Epithelial cell of proximal tubule (primary cell): ENCODE results near the gene SH3TC2. TPM values are rescaled to one million over a fixed set of nuclear protein-coding genes. Genes with fewer than 3 reads are reported as not detected.

Source experiments
- DNase-seq: peaks from one replicate; pipeline ENCODE4 v3.0.0-alpha.2; 2011; ENCODE audit warnings: low read depth
- H3K4me3 ChIP-seq: 2 replicates; pipeline ENCODE4 v1.5.1; 2011; ENCODE audit warnings: low read depth, mild to moderate bottlenecking, low read length
- total RNA-seq: library from RNA; depleted of rRNA; stranded (reverse); fragments of >200 nt; gene quantifications from 2 replicates; pipeline ENCODE4 v1.2.3, GENCODE V29; 2015
- TF ChIP-seq, protein P1 (sequence below): conservative IDR thresholded peaks from 2 replicates; pipeline ENCODE4 v1.5.1; 2012; ENCODE audit warnings: low read depth, mild to moderate bottlenecking, low read length

SH3TC2 gene
- total RNA-seq, 1 donor from 2014 or later = 2.7 TPM

DNA sequence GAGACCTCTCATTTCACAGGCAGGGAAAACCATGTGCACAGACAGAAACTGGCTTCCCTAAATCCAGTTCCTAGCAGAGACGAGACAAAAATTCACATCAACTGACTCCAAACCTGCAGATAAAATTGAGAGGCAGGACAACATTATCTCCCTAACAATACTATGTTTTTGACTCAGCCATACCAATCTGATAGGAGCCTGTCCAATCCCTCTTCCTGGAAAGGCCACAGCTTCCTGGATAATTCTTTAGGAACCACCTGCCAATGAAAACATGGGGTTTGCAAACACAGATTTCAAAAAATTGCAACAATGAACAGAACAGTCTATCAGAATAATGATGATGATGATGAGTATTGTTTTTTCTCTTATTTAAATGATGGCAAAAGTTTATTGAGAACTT, 22.4 kb downstream of the SH3TC2 start:
- H3K4me3 ChIP-seq = no peak overlapping the region
- DNase-seq = no peak
- TF ChIP-seq, protein P1, sequence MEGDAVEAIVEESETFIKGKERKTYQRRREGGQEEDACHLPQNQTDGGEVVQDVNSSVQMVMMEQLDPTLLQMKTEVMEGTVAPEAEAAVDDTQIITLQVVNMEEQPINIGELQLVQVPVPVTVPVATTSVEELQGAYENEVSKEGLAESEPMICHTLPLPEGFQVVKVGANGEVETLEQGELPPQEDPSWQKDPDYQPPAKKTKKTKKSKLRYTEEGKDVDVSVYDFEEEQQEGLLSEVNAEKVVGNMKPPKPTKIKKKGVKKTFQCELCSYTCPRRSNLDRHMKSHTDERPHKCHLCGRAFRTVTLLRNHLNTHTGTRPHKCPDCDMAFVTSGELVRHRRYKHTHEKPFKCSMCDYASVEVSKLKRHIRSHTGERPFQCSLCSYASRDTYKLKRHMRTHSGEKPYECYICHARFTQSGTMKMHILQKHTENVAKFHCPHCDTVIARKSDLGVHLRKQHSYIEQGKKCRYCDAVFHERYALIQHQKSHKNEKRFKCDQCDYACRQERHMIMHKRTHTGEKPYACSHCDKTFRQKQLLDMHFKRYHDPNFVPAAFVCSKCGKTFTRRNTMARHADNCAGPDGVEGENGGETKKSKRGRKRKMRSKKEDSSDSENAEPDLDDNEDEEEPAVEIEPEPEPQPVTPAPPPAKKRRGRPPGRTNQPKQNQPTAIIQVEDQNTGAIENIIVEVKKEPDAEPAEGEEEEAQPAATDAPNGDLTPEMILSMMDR = no peak

DNA sequence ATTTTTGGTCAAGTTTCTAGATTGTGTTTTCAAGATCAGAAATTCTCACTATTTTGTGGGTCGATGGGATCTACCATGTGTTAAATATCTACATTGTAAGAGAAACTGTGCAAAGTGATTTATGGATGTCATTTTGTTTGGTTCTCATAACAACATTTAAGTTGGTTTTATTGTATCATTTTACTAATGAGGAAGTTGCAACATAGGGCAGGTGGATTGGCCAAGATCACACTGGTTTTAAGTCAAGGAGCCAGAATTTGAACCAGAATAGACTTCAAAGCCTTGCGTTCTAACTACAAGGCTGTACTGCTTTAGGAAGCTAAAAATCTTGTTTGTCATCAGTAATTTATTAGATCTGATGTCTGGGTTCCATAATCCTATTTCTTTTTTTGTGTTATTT, 23.4 kb downstream of the SH3TC2 start:
- TF ChIP-seq, protein P1 = no peak
- no peak overlapping the region for H3K4me3 ChIP-seq
- no peak for DNase-seq

DNA sequence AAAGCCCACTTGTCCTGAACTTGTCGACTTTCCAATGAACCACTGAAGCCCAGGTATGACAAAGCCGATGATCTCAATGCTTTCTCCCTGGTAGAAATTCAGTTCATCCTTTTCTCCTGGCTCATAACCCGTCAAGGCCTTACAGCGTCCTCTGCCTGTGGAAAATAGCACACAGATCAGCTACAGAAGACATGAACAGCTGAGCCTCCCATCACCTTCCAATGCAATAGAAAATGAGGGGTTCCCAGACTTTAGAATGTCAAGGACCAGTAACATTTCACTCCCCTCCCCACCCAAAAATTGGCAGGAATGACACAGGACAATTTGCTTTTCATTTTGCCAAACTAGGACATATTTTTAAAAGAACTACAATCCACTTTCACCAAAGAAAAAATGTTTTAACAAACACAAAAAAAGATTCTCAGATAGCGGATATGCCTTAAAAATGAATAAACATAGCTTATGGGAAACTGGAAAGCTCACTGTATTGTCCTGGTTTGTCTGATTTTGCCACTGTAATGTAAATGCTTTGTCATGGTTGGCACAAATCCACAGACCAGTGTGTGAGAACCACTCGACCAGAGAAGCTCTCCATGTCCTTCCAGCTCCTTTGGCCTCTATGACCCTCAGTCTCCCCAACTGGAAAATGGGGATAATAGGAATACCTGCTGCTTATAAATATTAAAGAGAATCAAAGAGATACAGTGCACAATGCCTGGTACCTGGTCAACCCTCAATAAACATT, 24.4 kb downstream of the SH3TC2 start:
- TF ChIP-seq, protein P1 = no peak
- DNase-seq = no peak

DNA sequence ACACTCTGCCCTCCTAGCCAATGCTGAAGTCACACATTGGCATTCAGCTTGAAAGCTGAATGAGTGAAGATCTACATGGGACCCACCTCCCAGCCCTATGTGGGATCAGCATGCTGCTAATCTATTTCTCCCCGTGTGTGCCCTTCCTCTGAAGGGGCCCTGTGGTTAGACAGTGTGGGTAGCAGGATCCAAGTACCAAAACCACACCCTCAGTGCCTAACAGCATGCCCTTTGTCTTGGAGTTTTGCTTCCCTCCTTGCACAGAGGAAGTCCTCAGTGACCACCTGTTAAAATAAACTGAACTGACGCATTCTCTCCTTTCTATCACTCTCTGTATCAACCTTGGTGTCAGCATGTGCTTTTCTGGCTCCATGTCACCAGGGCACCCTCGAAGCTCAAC, 25.0 kb downstream of the SH3TC2 start:
- TF ChIP-seq, protein P1 = no peak
- no peak for DNase-seq
- H3K4me3 ChIP-seq = no peak overlapping the region

More for the DNA sequence above, 24.4 kb downstream of the SH3TC2 start:
- H3K4me3 ChIP-seq = no peak overlapping the region

DNA sequence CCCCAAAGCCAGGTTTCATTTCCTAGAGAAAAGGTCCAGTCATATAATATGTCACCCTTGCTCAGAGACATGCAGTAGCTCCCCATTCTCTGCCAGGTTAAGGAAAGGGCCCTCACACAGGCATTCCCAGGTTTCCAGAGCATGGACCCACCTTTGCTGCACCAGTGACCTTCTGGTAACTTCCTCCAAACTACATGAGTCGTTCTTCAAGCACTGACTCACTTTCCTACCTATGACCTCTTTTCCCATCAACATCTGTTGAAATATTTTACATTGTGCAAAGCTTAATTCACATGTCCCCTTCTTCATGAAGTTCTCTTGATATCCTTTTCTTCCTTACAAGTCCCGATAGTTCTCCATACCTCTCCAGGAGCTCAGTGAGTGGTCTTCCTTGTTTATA, 25.9 kb downstream of the SH3TC2 start:
- H3K4me3 ChIP-seq = no peak overlapping the region
- peak; percentile 52 for DNase-seq
- TF ChIP-seq, protein P1 = no peak

DNA sequence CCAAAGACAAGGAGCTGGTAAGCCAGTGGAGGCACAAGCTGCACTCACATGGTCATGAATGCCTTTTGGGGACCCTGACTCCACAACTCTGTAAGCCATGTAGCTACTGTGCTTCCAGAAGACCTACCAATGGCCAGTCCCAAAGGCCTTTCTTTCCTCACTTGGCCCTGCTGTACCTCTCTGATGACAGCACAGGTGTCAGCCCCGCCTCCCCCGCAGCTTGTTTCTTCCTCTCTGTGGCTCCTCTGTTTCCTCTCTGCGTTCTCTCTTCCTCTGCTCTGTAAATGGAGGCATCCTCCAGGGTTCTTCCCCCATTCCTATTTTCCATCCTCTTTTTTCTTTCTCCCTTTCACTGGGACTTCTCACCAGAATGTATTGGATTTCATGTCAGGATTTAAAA, 26.7 kb downstream of the SH3TC2 start:
- no peak for DNase-seq
- TF ChIP-seq, protein P1 = no peak
- H3K4me3 ChIP-seq = no peak overlapping the region

DNA sequence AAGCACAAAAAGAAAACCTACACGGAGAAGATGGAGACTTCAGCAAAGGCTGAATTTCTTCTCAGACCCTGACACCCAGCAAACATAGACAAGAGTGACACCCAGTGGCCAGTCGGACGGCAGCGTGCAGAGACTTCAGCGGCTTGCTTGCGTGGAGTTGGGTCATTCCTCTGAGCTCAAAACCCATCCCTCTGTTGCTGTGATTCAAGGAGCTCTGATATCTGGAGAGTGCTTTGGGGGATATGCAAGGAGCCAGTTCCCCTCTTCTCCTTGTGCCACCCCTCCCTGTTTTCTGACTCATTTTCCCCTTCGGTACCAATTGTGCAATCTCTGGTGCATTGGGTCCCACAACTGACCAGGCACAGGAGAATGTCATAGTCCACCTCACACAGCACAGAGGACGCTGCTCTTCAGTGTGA, 27.5 kb downstream of the SH3TC2 start:
- no peak for DNase-seq
- TF ChIP-seq, protein P1 = peak; percentile 95
- H3K4me3 ChIP-seq = no peak overlapping the region
